Neural cell (in vitro differentiated cells): ENCODE data around the gene TENM3. TPM values are rescaled to one million over a fixed set of nuclear protein-coding genes. Genes with fewer than 3 reads are reported as not detected.
"Not testable (repeated sequence)": the region's sequence is repeated elsewhere in the genome, so short reads cannot be mapped to it uniquely, and the experiment has no call there.

Source experiments
- H2AFZ ChIP-seq: fragments of 200-600, 300-800 bp; sonication (generic), shearing (Covaris generic); 2 replicates; pipeline ENCODE4 v1.6.0; 2014; ENCODE audit warnings: low read depth, mild to moderate bottlenecking, antibody characterized with exemption, low read length, moderate library complexity
- H3F3A ChIP-seq: fragments of 200-600 bp; shearing (Covaris generic); 2 replicates; pipeline ENCODE4 v1.6.1; 2016; ENCODE audit warnings: mild to moderate bottlenecking, moderate library complexity, mixed read lengths, antibody characterized with exemption, low read length; ENCODE audit not compliant: insufficient read depth, poor library complexity, severe bottlenecking
- H3K27ac ChIP-seq: fragments of 200-600, 300-800 bp; sonication (generic), shearing (Covaris generic); 2 replicates; pipeline ENCODE4 v1.5.1; 2014; ENCODE audit warnings: mild to moderate bottlenecking, low read length, moderate library complexity
- H3K27me3 ChIP-seq: fragments of 300-800, 200-600 bp; sonication (generic), shearing (Covaris generic); 2 replicates; pipeline ENCODE4 v1.6.0; 2014; ENCODE audit warnings: mild to moderate bottlenecking, low read depth, low read length, moderate library complexity; ENCODE audit not compliant: insufficient read depth
- H3K36me3 ChIP-seq: fragments of 300-800, 200-600 bp; sonication (generic), shearing (Covaris generic); 2 replicates; pipeline ENCODE4 v1.5.1; 2014; ENCODE audit warnings: mild to moderate bottlenecking, antibody characterized with exemption, low read length, moderate library complexity; ENCODE audit not compliant: insufficient read depth
- H3K4me2 ChIP-seq: fragments of 300-800, 200-600 bp; sonication (generic), shearing (Covaris generic); 2 replicates; pipeline ENCODE4 v1.6.0; 2014; ENCODE audit warnings: mild to moderate bottlenecking, low read length
- H3K4me3 ChIP-seq: fragments of 300-800, 200-600 bp; sonication (generic), shearing (Covaris generic); 2 replicates; pipeline ENCODE4 v1.5.1; 2014; ENCODE audit warnings: mild to moderate bottlenecking, low read length, moderate library complexity
- H3K79me2 ChIP-seq: fragments of 200-600 bp; shearing (Covaris generic); replicated peaks from 2 replicates; pipeline ENCODE4 v1.6.0; 2014; ENCODE audit warnings: mild to moderate bottlenecking, low read length, moderate library complexity; ENCODE audit not compliant: insufficient read depth
- H3K9ac ChIP-seq: fragments of 300-800, 200-600 bp; sonication (generic), shearing (Covaris generic); 2 replicates; pipeline ENCODE4 v1.6.1; 2016; ENCODE audit warnings: mild to moderate bottlenecking, low read length, mixed read lengths
- H3K9me2 ChIP-seq: fragments of 200-600 bp; shearing (Covaris generic); 2 replicates; pipeline ENCODE4 v1.6.1; 2016; ENCODE audit warnings: mild to moderate bottlenecking, low read length, mixed read lengths; ENCODE audit not compliant: insufficient read depth
- H3K9me3 ChIP-seq: fragments of 200-600, 300-800 bp; sonication (generic), shearing (Covaris generic); 2 replicates; pipeline ENCODE4 v1.6.1; 2016; ENCODE audit warnings: mild to moderate bottlenecking, mixed run types, low read length, moderate library complexity, mixed read lengths
- H4K20me1 ChIP-seq: fragments of 200-600 bp; shearing (Covaris generic); 2 replicates; pipeline ENCODE4 v1.6.1; 2016; ENCODE audit warnings: mild to moderate bottlenecking, mixed run types; ENCODE audit not compliant: insufficient read depth
- EP300 ChIP-seq: fragments of 450-650 bp; conservative IDR thresholded peaks from 2 replicates; pipeline ENCODE4 v1.6.1; 2014; ENCODE audit warnings: antibody characterized with exemption, mild to moderate bottlenecking, moderate library complexity; ENCODE audit not compliant: poor library complexity, severe bottlenecking
- EZH2 ChIP-seq: fragments of 200-600, 300-800 bp; shearing (Covaris generic), sonication (generic); IDR thresholded peaks from 2 replicates; pipeline ENCODE4 v1.6.1; 2014; ENCODE audit warnings: antibody characterized with exemption, low read length, borderline replicate concordance, mild to moderate bottlenecking; ENCODE audit not compliant: insufficient read depth, poor library complexity, severe bottlenecking
- MXI1 ChIP-seq: fragments of 450-650 bp; conservative IDR thresholded peaks from 2 replicates; pipeline ENCODE4 v1.6.1; 2014; ENCODE audit warnings: antibody characterized with exemption, mild to moderate bottlenecking; ENCODE audit not compliant: poor library complexity, severe bottlenecking
- POLR2AphosphoS5 ChIP-seq: IDR thresholded peaks from 2 replicates; pipeline ENCODE4 v1.6.1; 2012
- RAD21 ChIP-seq: fragments of 450-650 bp; conservative IDR thresholded peaks from 2 replicates; pipeline ENCODE4 v1.6.1; 2014; ENCODE audit warnings: antibody characterized with exemption, mild to moderate bottlenecking, moderate library complexity
- SMC3 ChIP-seq: fragments of 450-650 bp; conservative IDR thresholded peaks from 2 replicates; pipeline ENCODE4 v1.6.1; 2014; ENCODE audit warnings: antibody characterized with exemption, mild to moderate bottlenecking, moderate library complexity; ENCODE audit not compliant: poor library complexity
- TAF1 ChIP-seq: IDR thresholded peaks from 2 replicates; pipeline ENCODE4 v1.6.1; 2012; ENCODE audit warnings: low read depth
- polyA plus RNA-seq: library from polyadenylated mRNA; depleted of rRNA; stranded (reverse); fragments of >200 nt; gene quantifications from 2 replicates; pipeline ENCODE4 v1.2.3, GENCODE V29; 2014
- TF ChIP-seq, protein P1 (sequence below): IDR thresholded peaks from 2 replicates; pipeline ENCODE4 v1.6.1; 2012; ENCODE audit warnings: borderline replicate concordance
- TF ChIP-seq, protein P2 (sequence below): fragments of 450-650 bp; IDR thresholded peaks from 2 replicates; pipeline ENCODE4 v1.5.1; 2014; ENCODE audit warnings: antibody characterized with exemption, mild to moderate bottlenecking, moderate library complexity; ENCODE audit not compliant: poor library complexity, severe bottlenecking

TENM3 gene
- polyA plus RNA-seq, 1 donor from 2014 or later = 7.3 TPM

DNA sequence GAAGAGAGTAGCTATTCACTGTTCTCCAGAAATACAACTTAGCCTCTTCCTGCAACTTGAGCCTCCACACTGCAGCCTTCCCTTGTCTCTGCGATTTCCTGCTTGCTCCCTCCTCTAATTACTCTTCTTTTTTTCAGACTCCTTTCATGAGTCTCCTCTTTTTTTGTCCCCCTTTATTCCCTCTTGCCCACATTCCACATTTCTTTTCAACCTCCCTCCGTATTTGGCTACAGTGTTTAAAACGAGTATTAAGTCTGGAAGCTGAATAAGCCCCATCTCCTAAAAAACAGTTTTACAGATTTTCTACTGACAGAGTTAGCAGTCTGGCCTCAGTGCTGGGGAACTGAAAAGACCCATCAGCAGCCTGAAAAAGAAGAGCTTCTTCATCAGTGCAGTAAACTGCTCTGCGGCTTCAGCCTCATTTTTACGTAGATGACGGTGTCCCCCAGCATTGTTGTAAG is 141.5 kb downstream of the TENM3 start:
- H3K4me3 ChIP-seq = no peak overlapping the region

DNA sequence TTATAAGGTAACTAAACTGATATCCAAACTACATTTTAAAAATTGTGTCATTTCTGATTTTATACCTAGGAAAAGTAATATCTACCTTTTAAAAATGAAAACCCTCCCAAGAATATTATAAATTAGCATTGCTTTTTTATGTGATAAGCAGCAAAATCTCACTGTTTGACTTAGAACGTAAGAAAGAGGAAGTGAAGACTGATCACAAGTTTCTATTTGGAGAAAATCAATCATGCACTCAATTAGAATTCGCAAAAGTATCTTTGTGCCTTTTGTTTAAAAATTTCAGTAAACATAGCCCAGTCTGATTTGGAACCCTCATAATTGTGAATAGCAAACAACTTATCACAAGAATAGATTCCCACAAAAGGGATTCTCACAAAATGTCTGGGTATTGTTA is 142.7 kb downstream of the TENM3 start:
- H3K27ac ChIP-seq = no peak overlapping the region
- no peak overlapping the region for H2AFZ ChIP-seq
- no peaks in the 10 kb centered on the region for H4K20me1 ChIP-seq
- no peaks in the 10 kb centered on the region for H3K79me2 ChIP-seq
- no peaks in the 10 kb centered on the region for H3K27me3 ChIP-seq
- no peaks in the 10 kb centered on the region for H3K9me2 ChIP-seq
- H3K9me3 ChIP-seq = no peaks in the 10 kb centered on the region
- H3K36me3 ChIP-seq = no peaks in the 10 kb centered on the region
- H3F3A ChIP-seq = no peaks in the 10 kb centered on the region
- TF ChIP-seq EP300 (no peak), POLR2AphosphoS5 (no peak), MXI1 (no peak), RAD21 (no peak), TAF1 (no peak)
- TF ChIP-seq, protein P1, sequence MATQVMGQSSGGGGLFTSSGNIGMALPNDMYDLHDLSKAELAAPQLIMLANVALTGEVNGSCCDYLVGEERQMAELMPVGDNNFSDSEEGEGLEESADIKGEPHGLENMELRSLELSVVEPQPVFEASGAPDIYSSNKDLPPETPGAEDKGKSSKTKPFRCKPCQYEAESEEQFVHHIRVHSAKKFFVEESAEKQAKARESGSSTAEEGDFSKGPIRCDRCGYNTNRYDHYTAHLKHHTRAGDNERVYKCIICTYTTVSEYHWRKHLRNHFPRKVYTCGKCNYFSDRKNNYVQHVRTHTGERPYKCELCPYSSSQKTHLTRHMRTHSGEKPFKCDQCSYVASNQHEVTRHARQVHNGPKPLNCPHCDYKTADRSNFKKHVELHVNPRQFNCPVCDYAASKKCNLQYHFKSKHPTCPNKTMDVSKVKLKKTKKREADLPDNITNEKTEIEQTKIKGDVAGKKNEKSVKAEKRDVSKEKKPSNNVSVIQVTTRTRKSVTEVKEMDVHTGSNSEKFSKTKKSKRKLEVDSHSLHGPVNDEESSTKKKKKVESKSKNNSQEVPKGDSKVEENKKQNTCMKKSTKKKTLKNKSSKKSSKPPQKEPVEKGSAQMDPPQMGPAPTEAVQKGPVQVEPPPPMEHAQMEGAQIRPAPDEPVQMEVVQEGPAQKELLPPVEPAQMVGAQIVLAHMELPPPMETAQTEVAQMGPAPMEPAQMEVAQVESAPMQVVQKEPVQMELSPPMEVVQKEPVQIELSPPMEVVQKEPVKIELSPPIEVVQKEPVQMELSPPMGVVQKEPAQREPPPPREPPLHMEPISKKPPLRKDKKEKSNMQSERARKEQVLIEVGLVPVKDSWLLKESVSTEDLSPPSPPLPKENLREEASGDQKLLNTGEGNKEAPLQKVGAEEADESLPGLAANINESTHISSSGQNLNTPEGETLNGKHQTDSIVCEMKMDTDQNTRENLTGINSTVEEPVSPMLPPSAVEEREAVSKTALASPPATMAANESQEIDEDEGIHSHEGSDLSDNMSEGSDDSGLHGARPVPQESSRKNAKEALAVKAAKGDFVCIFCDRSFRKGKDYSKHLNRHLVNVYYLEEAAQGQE = no peak
- no peak overlapping the region for H3K4me2 ChIP-seq
- H3K9ac ChIP-seq = no peak overlapping the region
- H3K4me3 ChIP-seq = no peak overlapping the region

More for the DNA sequence above, 141.5 kb downstream of the TENM3 start:
- no peaks in the 10 kb centered on the region for H3K79me2 ChIP-seq
- no peaks in the 10 kb centered on the region for H3K36me3 ChIP-seq
- no peak overlapping the region for H3K4me2 ChIP-seq
- H4K20me1 ChIP-seq = no peaks in the 10 kb centered on the region
- H2AFZ ChIP-seq = no peak overlapping the region
- no peaks in the 10 kb centered on the region for H3K27me3 ChIP-seq
- no peaks in the 10 kb centered on the region for H3F3A ChIP-seq
- no peak overlapping the region for H3K9ac ChIP-seq
- H3K9me2 ChIP-seq = no peaks in the 10 kb centered on the region
- TF ChIP-seq EP300 (no peak), SMC3 (no peak), EZH2 (no peak), TAF1 (no peak), MXI1 (no peak)
- TF ChIP-seq, protein P2, sequence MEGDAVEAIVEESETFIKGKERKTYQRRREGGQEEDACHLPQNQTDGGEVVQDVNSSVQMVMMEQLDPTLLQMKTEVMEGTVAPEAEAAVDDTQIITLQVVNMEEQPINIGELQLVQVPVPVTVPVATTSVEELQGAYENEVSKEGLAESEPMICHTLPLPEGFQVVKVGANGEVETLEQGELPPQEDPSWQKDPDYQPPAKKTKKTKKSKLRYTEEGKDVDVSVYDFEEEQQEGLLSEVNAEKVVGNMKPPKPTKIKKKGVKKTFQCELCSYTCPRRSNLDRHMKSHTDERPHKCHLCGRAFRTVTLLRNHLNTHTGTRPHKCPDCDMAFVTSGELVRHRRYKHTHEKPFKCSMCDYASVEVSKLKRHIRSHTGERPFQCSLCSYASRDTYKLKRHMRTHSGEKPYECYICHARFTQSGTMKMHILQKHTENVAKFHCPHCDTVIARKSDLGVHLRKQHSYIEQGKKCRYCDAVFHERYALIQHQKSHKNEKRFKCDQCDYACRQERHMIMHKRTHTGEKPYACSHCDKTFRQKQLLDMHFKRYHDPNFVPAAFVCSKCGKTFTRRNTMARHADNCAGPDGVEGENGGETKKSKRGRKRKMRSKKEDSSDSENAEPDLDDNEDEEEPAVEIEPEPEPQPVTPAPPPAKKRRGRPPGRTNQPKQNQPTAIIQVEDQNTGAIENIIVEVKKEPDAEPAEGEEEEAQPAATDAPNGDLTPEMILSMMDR = no peak
- TF ChIP-seq, protein P1 = no peak
- H3K27ac ChIP-seq = no peak overlapping the region
- H3K9me3 ChIP-seq = no peaks in the 10 kb centered on the region

DNA sequence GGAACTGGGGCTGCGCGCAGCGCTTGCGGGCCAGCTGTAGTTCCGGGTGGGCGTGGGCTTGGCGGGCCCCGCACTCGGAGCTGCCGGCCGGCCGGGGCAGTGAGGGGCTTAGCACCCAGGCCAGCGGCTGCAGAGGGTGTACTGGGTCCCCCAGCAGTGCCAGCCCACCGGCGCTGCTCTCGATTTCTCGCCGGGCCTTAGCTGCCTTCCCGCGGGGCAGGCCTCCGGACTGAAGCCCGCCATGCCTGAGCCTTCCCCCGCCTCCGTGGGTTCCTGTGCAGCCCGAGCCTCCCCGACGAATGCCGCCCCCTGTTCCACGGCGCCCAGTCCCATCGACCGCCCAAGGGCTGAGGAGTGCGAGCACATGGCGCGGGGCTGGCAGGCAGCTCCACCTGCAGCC is 143.4 kb downstream of the TENM3 start:
- not testable (repeated sequence) for H3K9ac ChIP-seq, H3K36me3 ChIP-seq, H2AFZ ChIP-seq, H3K27me3 ChIP-seq, H3K4me2 ChIP-seq, H3K9me3 ChIP-seq, H3K79me2 ChIP-seq, H3F3A ChIP-seq, H3K27ac ChIP-seq, H3K4me3 ChIP-seq, H3K9me2 ChIP-seq, H4K20me1 ChIP-seq
